Mucosa of stomach (tissue), 1 donor: ENCODE data around the gene CFAP70.
A peak's percentile ranks its signal among the peaks of the same experiment; 100 is the strongest.
"Not testable (repeated sequence)": the region's sequence is repeated elsewhere in the genome, so short reads cannot be mapped to it uniquely, and the experiment has no call there.

Experiments used
- H3K27me3 ChIP-seq: one replicate; pipeline ENCODE4 v1.7.0; 2013; ENCODE audit warnings: mild to moderate bottlenecking, low read length; ENCODE audit not compliant: control insufficient read depth, insufficient read depth
- H3K36me3 ChIP-seq: one replicate; pipeline ENCODE4 v1.7.0; 2013; ENCODE audit warnings: low read length; ENCODE audit not compliant: control insufficient read depth, insufficient read depth
- H3K4me1 ChIP-seq: one replicate; pipeline ENCODE4 v1.7.0; 2013; ENCODE audit warnings: mild to moderate bottlenecking, low read length; ENCODE audit not compliant: control insufficient read depth, insufficient read depth
- H3K4me3 ChIP-seq: one replicate; pipeline ENCODE4 v1.7.0; 2013; ENCODE audit warnings: low read length
- H3K9ac ChIP-seq: one replicate; pipeline ENCODE4 v1.7.0; 2013; ENCODE audit warnings: mild to moderate bottlenecking, low read length, moderate library complexity
- H3K9me3 ChIP-seq: one replicate; pipeline ENCODE4 v1.7.0; 2013; ENCODE audit warnings: mild to moderate bottlenecking, low read length, moderate library complexity; ENCODE audit not compliant: control insufficient read depth
- donor health status: Pancreatic carcinoma.

The CFAP70 gene

GRCh38 chr10:73264423-73264822, 94.2 kb downstream of the CFAP70 start:
- Histone ChIP-seq H3K9me3 (no peaks in the 10 kb centered on the region), H3K36me3 (no peaks in the 10 kb centered on the region), H3K4me3 (no peak overlapping the region), H3K27me3 (no peaks in the 10 kb centered on the region), H3K9ac (no peak overlapping the region), H3K4me1 (no peaks in the 10 kb centered on the region)

- no peaks in the 10 kb centered on the region for H3K36me3 ChIP-seq
- H3K4me1 ChIP-seq, result no peaks in the 10 kb centered on the region
- H3K27me3 ChIP-seq, result no peaks in the 10 kb centered on the region
- no peak overlapping the region for H3K4me3 ChIP-seq
- H3K9ac ChIP-seq, result no peak overlapping the region
- no peaks in the 10 kb centered on the region for H3K9me3 ChIP-seq
Observed at GRCh38 chr10:73263693-73264347, 94.8 kb downstream of the CFAP70 start.

- Histone ChIP-seq H3K9ac (no peak overlapping the region), H3K4me3 (no peak overlapping the region), H3K36me3 (no peaks in the 10 kb centered on the region), H3K9me3 (no peaks in the 10 kb centered on the region), H3K27me3 (no peaks in the 10 kb centered on the region), H3K4me1 (no peaks in the 10 kb centered on the region)
Observed at GRCh38 chr10:73262880-73263555, 95.6 kb downstream of the CFAP70 start.

- Histone ChIP-seq H3K4me1 (no peaks in the 10 kb centered on the region), H3K36me3 (no peaks in the 10 kb centered on the region), H3K27me3 (no peaks in the 10 kb centered on the region), H3K9ac (no peak overlapping the region), H3K9me3 (no peaks in the 10 kb centered on the region), H3K4me3 (no peak overlapping the region)
Observed at GRCh38 chr10:73262105-73262730, 96.4 kb downstream of the CFAP70 start.

- H3K9ac ChIP-seq, result no peak overlapping the region
- no peaks in the 10 kb centered on the region for H3K36me3 ChIP-seq
- no peaks in the 10 kb centered on the region for H3K27me3 ChIP-seq
- no peak overlapping the region for H3K4me3 ChIP-seq
- no peaks in the 10 kb centered on the region for H3K4me1 ChIP-seq
- H3K9me3 ChIP-seq, result no peaks in the 10 kb centered on the region
Observed at GRCh38 chr10:73261362-73261995, 97.2 kb downstream of the CFAP70 start.

- not testable (repeated sequence) for H3K9me3 ChIP-seq, H3K4me3 ChIP-seq, H3K9ac ChIP-seq, H3K27me3 ChIP-seq, H3K36me3 ChIP-seq, H3K4me1 ChIP-seq
Observed at GRCh38 chr10:73258612-73259011, 100.1 kb downstream of the CFAP70 start.

- peak overlapping the region; percentile 88 for H3K4me3 ChIP-seq
- no peaks in the 10 kb centered on the region for H3K36me3 ChIP-seq
- no peaks in the 10 kb centered on the region for H3K27me3 ChIP-seq
- H3K4me1 ChIP-seq, result peaks cover 6% of the 10 kb centered on the region
- no peaks in the 10 kb centered on the region for H3K9me3 ChIP-seq
- H3K9ac ChIP-seq, result peak overlapping the region; percentile 94
Observed at GRCh38 chr10:73253225-73253555, 105.5 kb downstream of the CFAP70 start.

- no peaks in the 10 kb centered on the region for H3K27me3 ChIP-seq
- H3K36me3 ChIP-seq, result no peaks in the 10 kb centered on the region
- H3K9me3 ChIP-seq, result no peaks in the 10 kb centered on the region
- H3K4me3 ChIP-seq, result peak within 1 kb of the TSS; percentile 88
- peak within 1 kb of the TSS; percentile 94 for H3K9ac ChIP-seq
- peaks cover 11% of the 10 kb centered on the region for H3K4me1 ChIP-seq
Observed at GRCh38 chr10:73252445-73253224, 106.0 kb downstream of the CFAP70 start, which contains the start of gene MRPS16. TSS of gene MRPS16 (minus strand) at chr10:73252644. CDS start at chr10:73252482, 162 bp downstream.

- Histone ChIP-seq H3K9ac (peak overlapping the region; percentile 94), H3K36me3 (no peaks in the 10 kb centered on the region), H3K9me3 (no peaks in the 10 kb centered on the region), H3K4me1 (peaks cover 15% of the 10 kb centered on the region), H3K4me3 (peak overlapping the region; percentile 88), H3K27me3 (no peaks in the 10 kb centered on the region)
Observed at GRCh38 chr10:73251683-73252444, 106.8 kb downstream of the CFAP70 start.

- Histone ChIP-seq H3K27me3 (no peaks in the 10 kb centered on the region), H3K9me3 (no peaks in the 10 kb centered on the region), H3K4me3 (no peak overlapping the region), H3K9ac (no peak overlapping the region), H3K36me3 (peaks cover 4% of the 10 kb centered on the region), H3K4me1 (peaks cover 21% of the 10 kb centered on the region)
Observed at GRCh38 chr10:73248259-73248724, 110.4 kb downstream of the CFAP70 start.
